ENCODE results near the gene SH3BP1.

DNA sequence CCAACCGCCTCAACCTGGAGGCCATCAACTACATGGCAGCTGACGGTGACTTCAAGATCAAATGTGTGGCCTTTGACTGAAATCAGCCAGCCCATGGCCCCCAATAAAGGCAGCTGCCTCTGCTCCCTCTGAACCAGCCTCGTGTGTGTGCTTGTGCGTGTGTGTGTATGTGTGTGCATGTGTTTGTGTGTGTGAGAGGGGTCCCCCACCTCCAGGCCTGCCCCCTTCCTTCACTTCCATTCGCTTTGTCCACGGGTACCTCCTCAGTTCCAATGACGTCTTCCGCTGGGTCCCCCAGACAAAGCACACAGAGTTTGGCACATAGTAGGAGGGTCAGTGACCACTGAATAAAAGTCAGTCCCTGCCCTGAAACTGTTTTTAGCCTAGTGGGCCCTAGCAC is 40.2 kb downstream of the SH3BP1 start:
- TF ChIP-seq CTCF (IDR thresholded peaks at IDR 0.05; ENCODE audit: insufficient read depth, low read length, poor library complexity, severe bottlenecking) (no peak), EZH2phosphoT487 (conservative IDR thresholded peaks at IDR 0.05; ENCODE audit: low read length) (no peak)
